ENCODE data around the gene CLEC2A. TPM values are rescaled to one million over a fixed set of nuclear protein-coding genes. Genes with fewer than 3 reads are reported as not detected.
A peak's percentile ranks its signal among the peaks of the same experiment; 100 is the strongest.

CLEC2A gene
- total and polyA plus RNA-seq, 2 donors from 2014 or later, result not detected

DNA sequence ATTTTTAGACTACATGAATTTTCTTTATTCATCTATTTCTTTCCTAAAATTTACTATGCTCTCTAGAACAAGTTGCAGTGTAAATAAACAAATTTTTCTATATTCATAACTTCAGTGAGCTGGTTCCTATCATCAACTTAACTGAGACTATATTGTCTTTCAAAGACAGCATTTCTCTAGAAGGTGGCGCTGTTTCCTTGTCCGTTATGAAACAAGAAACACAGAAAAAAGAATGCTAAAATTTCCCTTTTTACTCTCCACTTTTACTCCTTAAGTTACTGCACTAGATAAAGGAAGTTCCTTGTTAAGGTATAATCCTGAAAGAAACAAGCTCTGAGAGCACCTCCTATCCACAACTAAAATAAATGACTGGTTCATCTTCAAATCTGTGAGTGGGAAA lies 8.2 kb upstream of the CLEC2A start:
- FAIRE-seq (no peak), DNase-seq (peak in 1 of 5 donors; percentile 9)
- H3K9ac ChIP-seq (ENCODE audit: low read length in 3 of 3), result no peak overlapping the region
- no peaks in the 10 kb centered on the region for H3K36me3 ChIP-seq (ENCODE audit: control insufficient read depth in 2 of 3, insufficient read depth in 3 of 3, low read length in 3 of 3)
- H3K4me1 ChIP-seq (ENCODE audit: control insufficient read depth in 2 of 3, insufficient read depth in 2 of 3, low read depth in 1 of 3, low read length in 3 of 3), result no peaks in the 10 kb centered on the region
- intact Hi-C loops (cut with DNase I), result no loop called here
- H3K4me3 ChIP-seq (ENCODE audit: low read length in 3 of 3), result no peak overlapping the region
- H3K27me3 ChIP-seq (ENCODE audit: control insufficient read depth, insufficient read depth, low read length), result no peaks in the 10 kb centered on the region
- no peak overlapping the region for H3K27ac ChIP-seq (ENCODE audit: low read depth in 2 of 2, low read length in 2 of 2)
- H3K9me3 ChIP-seq (ENCODE audit: control insufficient read depth in 2 of 3, insufficient read depth in 1 of 3, low read length in 3 of 3), result no peaks in the 10 kb centered on the region
- TF ChIP-seq CTCF (IDR thresholded peaks at IDR 0.05; ENCODE audit: borderline replicate concordance, extremely low read depth, insufficient read depth), result no peak

GRCh38 chr12:9936591-9936990 lies 4.4 kb upstream of the CLEC2A start:
- DNase-seq (no peak), FAIRE-seq (no peak)
- no peaks in the 10 kb centered on the region for H3K9me3 ChIP-seq (ENCODE audit: control insufficient read depth in 2 of 3, insufficient read depth in 1 of 3, low read length in 3 of 3)
- no peak overlapping the region for H3K27ac ChIP-seq (ENCODE audit: low read depth in 2 of 2, low read length in 2 of 2)
- intact Hi-C loops (cut with DNase I), result no loop called here
- no peak overlapping the region for H3K4me3 ChIP-seq (ENCODE audit: low read length in 3 of 3)
- no peaks in the 10 kb centered on the region for H3K4me1 ChIP-seq (ENCODE audit: control insufficient read depth in 2 of 3, insufficient read depth in 2 of 3, low read depth in 1 of 3, low read length in 3 of 3)
- H3K36me3 ChIP-seq (ENCODE audit: control insufficient read depth in 2 of 3, insufficient read depth in 3 of 3, low read length in 3 of 3), result no peaks in the 10 kb centered on the region
- no peak overlapping the region for H3K9ac ChIP-seq (ENCODE audit: low read length in 3 of 3)
- H3K27me3 ChIP-seq (ENCODE audit: control insufficient read depth, insufficient read depth, low read length), result no peaks in the 10 kb centered on the region
- no peak for TF ChIP-seq CTCF (IDR thresholded peaks at IDR 0.05; ENCODE audit: borderline replicate concordance, extremely low read depth, insufficient read depth)

DNA sequence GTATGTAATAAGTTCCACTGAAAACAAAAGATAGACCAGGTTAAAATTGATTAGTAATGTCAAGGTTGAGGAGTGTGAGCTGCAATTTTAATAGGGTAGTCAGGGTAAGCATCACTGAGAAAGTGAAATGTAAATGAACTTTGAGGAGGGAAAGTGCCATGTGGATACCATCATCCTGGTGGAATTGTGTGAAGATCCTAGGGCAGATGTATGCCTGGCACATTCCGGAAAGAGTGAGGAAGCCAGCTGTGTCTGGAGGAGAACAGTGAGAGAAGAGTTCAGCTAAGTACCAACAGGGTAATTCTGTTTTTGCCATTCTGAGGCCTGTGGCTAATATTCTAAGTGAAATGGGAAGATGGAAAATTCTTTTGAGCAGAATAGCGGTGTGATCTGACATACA lies 2.9 kb upstream of the CLEC2A start:
- intact Hi-C loops (cut with DNase I), result no loop called here
- H3K9ac ChIP-seq (ENCODE audit: low read length in 3 of 3), result no peak overlapping the region
- DNase-seq (no peak), FAIRE-seq (no peak)
- H3K27ac ChIP-seq (ENCODE audit: low read depth in 2 of 2, low read length in 2 of 2), result no peak overlapping the region
- no peaks in the 10 kb centered on the region for H3K36me3 ChIP-seq (ENCODE audit: control insufficient read depth in 2 of 3, insufficient read depth in 3 of 3, low read length in 3 of 3)
- TF ChIP-seq CTCF (IDR thresholded peaks at IDR 0.05; ENCODE audit: borderline replicate concordance, extremely low read depth, insufficient read depth), result no peak
- no peak overlapping the region for H3K4me3 ChIP-seq (ENCODE audit: low read length in 3 of 3)
- H3K27me3 ChIP-seq (ENCODE audit: control insufficient read depth, insufficient read depth, low read length), result no peaks in the 10 kb centered on the region
- no peaks in the 10 kb centered on the region for H3K9me3 ChIP-seq (ENCODE audit: control insufficient read depth in 2 of 3, insufficient read depth in 1 of 3, low read length in 3 of 3)
- no peaks in the 10 kb centered on the region for H3K4me1 ChIP-seq (ENCODE audit: control insufficient read depth in 2 of 3, insufficient read depth in 2 of 3, low read depth in 1 of 3, low read length in 3 of 3)

DNA sequence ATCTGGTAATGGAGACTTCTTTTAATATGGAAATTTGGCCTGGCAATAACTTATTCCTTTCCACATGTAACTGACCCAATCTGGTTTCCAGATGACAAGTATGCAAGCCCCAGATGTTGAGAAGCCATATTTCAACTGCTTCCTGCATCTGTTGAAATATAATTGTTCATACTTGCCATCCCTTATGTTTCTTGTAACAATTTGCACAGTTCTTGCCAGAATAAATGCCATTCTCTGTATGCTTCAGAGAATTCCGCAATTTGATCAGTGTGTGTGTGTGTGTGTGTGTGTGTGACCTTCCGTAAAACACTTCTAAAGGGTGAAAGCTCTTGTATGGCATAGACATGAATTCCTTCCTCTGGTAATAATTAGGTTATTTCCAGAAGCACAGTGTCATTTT lies 1.8 kb upstream of the CLEC2A start:
- no peak for FAIRE-seq
- intact Hi-C loops (cut with DNase I), result no loop called here

More for the DNA sequence above, 1.8 kb upstream of the CLEC2A start:
- no peak for TF ChIP-seq CTCF (IDR thresholded peaks at IDR 0.05; ENCODE audit: borderline replicate concordance, extremely low read depth, insufficient read depth)
- Histone ChIP-seq H3K36me3 (ENCODE audit: control insufficient read depth in 2 of 3, insufficient read depth in 3 of 3, low read length in 3 of 3) (no peaks in the 10 kb centered on the region), H3K4me3 (ENCODE audit: low read length in 3 of 3) (no peak overlapping the region), H3K9me3 (ENCODE audit: control insufficient read depth in 2 of 3, insufficient read depth in 1 of 3, low read length in 3 of 3) (no peaks in the 10 kb centered on the region), H3K9ac (ENCODE audit: low read length in 3 of 3) (no peak overlapping the region), H3K4me1 (ENCODE audit: control insufficient read depth in 2 of 3, insufficient read depth in 2 of 3, low read depth in 1 of 3, low read length in 3 of 3) (no peaks in the 10 kb centered on the region), H3K27me3 (ENCODE audit: control insufficient read depth, insufficient read depth, low read length) (no peaks in the 10 kb centered on the region), H3K27ac (ENCODE audit: low read depth in 2 of 2, low read length in 2 of 2) (no peak overlapping the region)
- peak in 1 of 5 donors; percentile 7 for DNase-seq

Measured in kidney (tissue), 14 donors.